OCI-LY7 (cell line): ENCODE measurements around the gene TCF25. TPM values are rescaled to one million over a fixed set of nuclear protein-coding genes. Genes with fewer than 3 reads are reported as not detected.
A peak's percentile ranks its signal among the peaks of the same experiment; 100 is the strongest.

Experiments
- BruUV-seq: library from RNA; stranded (reverse); fragments of 400-500 nt; replicated peaks from 2 replicates; lab custom pipeline; 2021; lab: Mats Ljungman, UMichigan
- CTCF ChIA-PET: fragments of 300-600 bp; sonication (Branson Sonifier 250); formaldehyde crosslinking; loops from one replicate; lab custom pipeline; 2022; ENCODE audit warnings: antibody characterized with exemption; ENCODE audit not compliant: unreplicated experiment; lab: Charles Lee
- POLR2A ChIA-PET: fragments of 300-600 bp; sonication (Branson Sonifier 250); formaldehyde crosslinking; loops from one replicate; lab custom pipeline; 2022; ENCODE audit warnings: antibody characterized with exemption; lab: Charles Lee
- DNase-seq: peaks from one replicate; pipeline ENCODE4 v3.0.0-alpha.2; 2015; ENCODE audit warnings: low spot score
- H2AFZ ChIP-seq: fragments of 200-600 bp; sonication (generic), shearing (Covaris generic); 2 replicates; pipeline ENCODE4 v1.6.1; 2014; ENCODE audit warnings: mild to moderate bottlenecking, antibody characterized with exemption, low read length, moderate library complexity
- H3K27ac ChIP-seq: fragments of 200-600 bp; sonication (generic); 2 replicates; pipeline ENCODE4 v1.5.1; 2014; ENCODE audit warnings: mixed run types, low read depth, mild to moderate bottlenecking, moderate library complexity, low read length, inconsistent platforms; ENCODE audit not compliant: poor library complexity, severe bottlenecking
- H3K36me3 ChIP-seq: fragments of 200-600 bp; sonication (generic); 2 replicates; pipeline ENCODE4 v1.6.1; 2014; ENCODE audit warnings: mild to moderate bottlenecking, antibody characterized with exemption, low read length, moderate library complexity, mixed read lengths; ENCODE audit not compliant: insufficient read depth
- H3K4me1 ChIP-seq: fragments of 200-600 bp; sonication (generic); 2 replicates; pipeline ENCODE4 v1.5.1; 2014; ENCODE audit warnings: mild to moderate bottlenecking, low read length; ENCODE audit not compliant: insufficient read depth, poor library complexity, severe bottlenecking
- H3K4me2 ChIP-seq: fragments of 200-600 bp; sonication (generic); 2 replicates; pipeline ENCODE4 v1.6.1; 2014; ENCODE audit warnings: mild to moderate bottlenecking, low read length
- H3K4me3 ChIP-seq: fragments of 200-600 bp; sonication (generic); 2 replicates; pipeline ENCODE4 v1.5.1; 2014; ENCODE audit warnings: mild to moderate bottlenecking, low read depth, low read length; ENCODE audit not compliant: poor library complexity, severe bottlenecking
- H3K79me2 ChIP-seq: fragments of 200-600 bp; sonication (generic); 2 replicates; pipeline ENCODE4 v1.6.1; 2016; ENCODE audit warnings: low read depth, mild to moderate bottlenecking, low read length, moderate library complexity, mixed read lengths; ENCODE audit not compliant: insufficient read depth
- H3K9me2 ChIP-seq: fragments of 200-600 bp; sonication (generic); 2 replicates; pipeline ENCODE4 v1.6.1; 2016; ENCODE audit warnings: mild to moderate bottlenecking, low read length, mixed read lengths; ENCODE audit not compliant: insufficient read depth
- H3K9me3 ChIP-seq: fragments of 200-600 bp; sonication (generic); 2 replicates; pipeline ENCODE4 v1.6.1; 2014; ENCODE audit warnings: mild to moderate bottlenecking, mixed run types, low read length, mixed read lengths
- H4K20me1 ChIP-seq: fragments of 200-600 bp; sonication (generic); 2 replicates; pipeline ENCODE4 v1.6.1; 2014; ENCODE audit warnings: mild to moderate bottlenecking, antibody characterized with exemption, low read length, moderate library complexity, mixed read lengths; ENCODE audit not compliant: insufficient read depth
- EZH2phosphoT487 ChIP-seq: fragments of 200-600 bp; sonication (generic); IDR thresholded peaks from 2 replicates; pipeline ENCODE4 v1.6.1; 2018; ENCODE audit warnings: low read depth, borderline replicate concordance, mild to moderate bottlenecking, mixed run types, antibody characterized with exemption, low read length, moderate library complexity, mixed read lengths
- intact Hi-C: fragments of 100-400 bp; cut with micrococcal nuclease; formaldehyde crosslinking; loops from one replicate; pipeline ENCODE4 v1.10.0; 2022; ENCODE audit not compliant: unreplicated experiment
- total RNA-seq, 2 experiments: library from RNA; depleted of rRNA in 1 of 2; stranded (reverse); fragments of >200 nt in 1 of 2; shearing (Covaris generic) in 1 of 2; gene quantifications; 2 replicates each; pipeline ENCODE4 v1.2.3, GENCODE V29; 2014 to 2022
- TF ChIP-seq, protein P1 (sequence below): fragments of 200-600 bp; sonication (generic); conservative IDR thresholded peaks from 2 replicates; pipeline ENCODE4 v1.5.1; 2014; ENCODE audit warnings: mild to moderate bottlenecking, antibody characterized with exemption, low read length, moderate library complexity, mixed read lengths

The TCF25 gene
- total RNA-seq, 2 experiments from 2014 or later = 141 to 255 TPM

DNA sequence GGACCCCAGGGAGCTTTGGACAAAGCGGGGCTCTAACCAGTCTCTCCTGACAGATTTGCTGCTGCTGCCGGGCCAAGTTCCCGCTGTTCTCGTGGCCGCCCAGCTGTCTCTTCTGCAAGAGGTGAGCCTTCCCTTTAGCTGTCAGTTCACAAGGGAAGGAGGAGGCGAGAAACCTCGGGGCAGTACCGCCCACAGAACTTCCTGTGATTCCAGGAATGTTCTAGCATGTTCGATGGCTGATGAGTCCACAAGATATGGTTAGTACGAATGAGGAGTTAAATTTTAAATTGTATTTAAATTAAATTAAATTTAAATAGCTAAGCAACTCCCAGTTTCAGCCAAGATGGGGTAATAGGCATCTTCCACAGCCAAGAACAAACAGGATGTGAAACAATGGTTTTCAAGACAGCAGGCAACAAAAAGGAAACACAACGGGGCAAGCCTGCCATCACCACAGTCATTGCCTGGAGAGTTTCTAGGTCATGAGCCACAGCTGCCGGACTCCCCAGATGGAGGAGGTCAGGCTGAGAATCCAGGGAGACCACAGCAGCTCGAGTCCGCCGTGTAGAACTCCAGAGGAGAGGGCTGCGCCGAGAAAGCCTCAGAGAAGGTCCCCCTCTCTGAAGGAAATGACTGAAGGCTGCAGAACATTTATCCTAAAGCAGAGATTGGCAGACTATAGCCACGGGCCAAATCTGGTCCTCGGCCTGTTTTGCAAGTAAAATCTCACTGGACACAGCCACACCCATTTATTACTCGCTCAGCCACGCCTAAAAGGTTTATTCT lies 9.5 kb upstream of the TCF25 start:
- TF ChIP-seq, protein P1, sequence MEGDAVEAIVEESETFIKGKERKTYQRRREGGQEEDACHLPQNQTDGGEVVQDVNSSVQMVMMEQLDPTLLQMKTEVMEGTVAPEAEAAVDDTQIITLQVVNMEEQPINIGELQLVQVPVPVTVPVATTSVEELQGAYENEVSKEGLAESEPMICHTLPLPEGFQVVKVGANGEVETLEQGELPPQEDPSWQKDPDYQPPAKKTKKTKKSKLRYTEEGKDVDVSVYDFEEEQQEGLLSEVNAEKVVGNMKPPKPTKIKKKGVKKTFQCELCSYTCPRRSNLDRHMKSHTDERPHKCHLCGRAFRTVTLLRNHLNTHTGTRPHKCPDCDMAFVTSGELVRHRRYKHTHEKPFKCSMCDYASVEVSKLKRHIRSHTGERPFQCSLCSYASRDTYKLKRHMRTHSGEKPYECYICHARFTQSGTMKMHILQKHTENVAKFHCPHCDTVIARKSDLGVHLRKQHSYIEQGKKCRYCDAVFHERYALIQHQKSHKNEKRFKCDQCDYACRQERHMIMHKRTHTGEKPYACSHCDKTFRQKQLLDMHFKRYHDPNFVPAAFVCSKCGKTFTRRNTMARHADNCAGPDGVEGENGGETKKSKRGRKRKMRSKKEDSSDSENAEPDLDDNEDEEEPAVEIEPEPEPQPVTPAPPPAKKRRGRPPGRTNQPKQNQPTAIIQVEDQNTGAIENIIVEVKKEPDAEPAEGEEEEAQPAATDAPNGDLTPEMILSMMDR = no peak
- TF ChIP-seq EZH2phosphoT487 = no peak
- Histone ChIP-seq H4K20me1 (no peaks in the 10 kb centered on the region), H3K4me1 (peaks cover 37% of the 10 kb centered on the region), H3K4me3 (peak overlapping the region; percentile 50), H3K4me2 (peak overlapping the region; percentile 66), H3K9me2 (no peaks in the 10 kb centered on the region), H3K27ac (peak overlapping the region; percentile 74), H3K9me3 (peaks cover 12% of the 10 kb centered on the region), H3K36me3 (peaks cover 11% of the 10 kb centered on the region), H3K79me2 (no peaks in the 10 kb centered on the region), H2AFZ (peak overlapping the region; percentile 38; the same call in 1 of the 2 replicates)
- CTCF ChIA-PET = interaction anchor here (1.1 kb wide), 1 partner anchor 164 kb away, joined by 3 read pairs; no protein-coding TSS in a partner anchor
- BruUV-seq = no TSS peak
- DNase-seq = peak; percentile 71
- POLR2A ChIA-PET = interaction anchor here (0.5 to 2.2 kb wide), 11 partner anchors 9 to 215 kb away, joined by 3 to 11 read pairs (median 4); partner anchors contain the start of gene TCF25
- intact Hi-C loops = loop anchor here (2.0 to 5.0 kb wide), 3 partner anchors 97 to 163 kb away; partner anchors contain the start of gene SPATA2L

DNA sequence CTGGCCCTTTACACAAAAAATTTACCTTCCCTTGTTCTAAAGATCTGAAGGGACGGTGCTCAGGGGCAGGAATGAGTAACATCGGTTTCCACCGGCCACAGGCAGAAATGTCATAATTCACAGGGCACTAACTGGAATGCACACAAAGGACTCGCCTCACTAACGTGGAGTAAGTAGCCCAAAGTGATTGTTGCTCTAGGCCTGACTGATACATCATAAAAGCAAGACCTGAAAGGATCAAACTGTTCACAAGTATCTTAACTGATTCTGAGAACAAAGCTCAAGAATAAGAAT lies 8.9 kb upstream of the TCF25 start:
- intact Hi-C loops = loop anchor here (2.0 to 5.0 kb wide), 3 partner anchors 97 to 164 kb away; partner anchors contain the start of gene SPATA2L
- Histone ChIP-seq H4K20me1 (no peaks in the 10 kb centered on the region), H3K9me2 (no peaks in the 10 kb centered on the region), H3K79me2 (no peaks in the 10 kb centered on the region), H2AFZ (peak overlapping the region; percentile 38; the same call in 1 of the 2 replicates), H3K4me3 (peak overlapping the region; percentile 50), H3K27ac (peak overlapping the region; percentile 74), H3K4me2 (peak overlapping the region; percentile 66), H3K9me3 (peaks cover 12% of the 10 kb centered on the region), H3K36me3 (peaks cover 11% of the 10 kb centered on the region), H3K4me1 (peaks cover 37% of the 10 kb centered on the region)
- ChIA-PET POLR2A (interaction anchor here (0.6 to 2.2 kb wide), 9 partner anchors 9 to 292 kb away, joined by 3 to 11 read pairs (median 4); partner anchors contain the start of gene TCF25), CTCF (no interaction called here)
- DNase-seq = no peak
- no peak for TF ChIP-seq EZH2phosphoT487
- no TSS peak for BruUV-seq

DNA sequence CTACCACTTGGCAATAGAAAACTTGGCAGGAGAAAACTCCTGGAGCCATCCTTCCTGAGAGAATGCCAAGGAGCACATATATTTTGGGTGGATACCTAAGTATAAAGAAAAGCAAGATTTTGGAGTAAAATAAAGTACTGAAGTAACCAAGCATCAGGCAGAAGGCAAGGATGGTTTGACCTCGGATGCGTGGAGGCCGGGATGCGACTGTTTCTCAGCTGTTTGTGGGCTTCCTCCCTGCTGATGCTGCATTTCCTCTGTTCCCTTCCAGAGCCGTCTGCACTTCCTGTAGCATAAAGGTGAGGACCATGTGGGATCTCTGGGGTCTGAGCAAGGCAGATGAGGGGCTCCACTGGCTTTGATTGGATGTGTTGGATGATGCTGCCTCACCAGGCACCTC lies 5.5 kb upstream of the TCF25 start:
- BruUV-seq = no TSS peak
- H3K27ac ChIP-seq = no peak overlapping the region
- no peak overlapping the region for H3K4me2 ChIP-seq
- peaks cover 34% of the 10 kb centered on the region for H3K4me1 ChIP-seq
- H4K20me1 ChIP-seq = no peaks in the 10 kb centered on the region
- no peaks in the 10 kb centered on the region for H3K9me2 ChIP-seq
- no peak overlapping the region for H2AFZ ChIP-seq
- H3K79me2 ChIP-seq = no peaks in the 10 kb centered on the region
- POLR2A ChIA-PET = no interaction called here
- DNase-seq = no peak
- H3K9me3 ChIP-seq = peaks cover 12% of the 10 kb centered on the region
- TF ChIP-seq, protein P1 = no peak
- TF ChIP-seq EZH2phosphoT487 = no peak
- CTCF ChIA-PET = no interaction called here
- intact Hi-C loops = no loop called here
- no peak overlapping the region for H3K4me3 ChIP-seq
- H3K36me3 ChIP-seq = peaks cover 11% of the 10 kb centered on the region
